Hepatocyte (in vitro differentiated cells): ENCODE results near the gene ATP1A4. TPM values are rescaled to one million over a fixed set of nuclear protein-coding genes. Genes with fewer than 3 reads are reported as not detected.

Experiments used
- DNase-seq: peaks from one replicate; pipeline ENCODE4 v3.0.0-alpha.2; 2016; ENCODE audit warnings: low spot score
- H2AFZ ChIP-seq: fragments of 200-600 bp; sonication (generic); 2 replicates; pipeline ENCODE4 v1.6.0; 2016; ENCODE audit warnings: antibody characterized with exemption, mild to moderate bottlenecking
- H3K27ac ChIP-seq: fragments of 200-600 bp; sonication (generic); 2 replicates; pipeline ENCODE4 v1.5.1; 2016; ENCODE audit warnings: mild to moderate bottlenecking
- H3K27me3 ChIP-seq: fragments of 200-600 bp; sonication (generic); 2 replicates; pipeline ENCODE4 v1.6.1; 2016
- H3K36me3 ChIP-seq: fragments of 200-600 bp; sonication (generic); replicated peaks from 2 replicates; pipeline ENCODE4 v1.5.1; 2016; ENCODE audit warnings: low read depth; ENCODE audit not compliant: insufficient read depth
- H3K4me1 ChIP-seq: fragments of 200-600 bp; sonication (generic); 2 replicates; pipeline ENCODE4 v1.5.1; 2016; ENCODE audit warnings: mild to moderate bottlenecking, moderate library complexity; ENCODE audit not compliant: insufficient read depth
- H3K4me2 ChIP-seq: fragments of 200-600 bp; sonication (generic); 2 replicates; pipeline ENCODE4 v1.6.0; 2016
- H3K4me3 ChIP-seq: fragments of 200-600 bp; sonication (generic); 2 replicates; pipeline ENCODE4 v1.5.1; 2016; ENCODE audit warnings: mild to moderate bottlenecking
- H3K79me2 ChIP-seq: fragments of 200-600 bp; sonication (generic); 2 replicates; pipeline ENCODE4 v1.6.0; 2017; ENCODE audit warnings: mild to moderate bottlenecking
- H3K9me2 ChIP-seq: fragments of 200-600 bp; sonication (generic); replicated peaks from 2 replicates; pipeline ENCODE4 v1.6.0; 2017; ENCODE audit warnings: mild to moderate bottlenecking; ENCODE audit not compliant: insufficient read depth
- H3K9me3 ChIP-seq: fragments of 200-600 bp; sonication (generic); 2 replicates; pipeline ENCODE4 v1.5.1; 2016; ENCODE audit warnings: low read depth, mild to moderate bottlenecking
- H4K20me1 ChIP-seq: fragments of 200-600 bp; sonication (generic); 2 replicates; pipeline ENCODE4 v1.6.0; 2016; ENCODE audit warnings: mild to moderate bottlenecking; ENCODE audit not compliant: insufficient read depth, poor library complexity, severe bottlenecking
- EZH2 ChIP-seq: fragments of 200-600 bp; sonication (generic); IDR thresholded peaks from 2 replicates; pipeline ENCODE4 v1.6.1; 2016; ENCODE audit warnings: antibody characterized with exemption, mild to moderate bottlenecking, borderline replicate concordance
- EZH2phosphoT487 ChIP-seq: fragments of 200-600 bp; sonication (generic); IDR thresholded peaks from one replicate; pipeline ENCODE4 v1.6.1; 2018; ENCODE audit warnings: antibody characterized with exemption, mild to moderate bottlenecking, low read depth, moderate library complexity; ENCODE audit not compliant: unreplicated experiment, severe bottlenecking
- WGBS: methylation state at CpG from one replicate; pipeline ENCODE4 v1.1.6; 2016; ENCODE audit warnings: low lambda C conversion rate; ENCODE audit errors: missing lambda C conversion rate; 5-methylcytosine and 5-hydroxymethylcytosine counted together
- polyA plus RNA-seq: library from polyadenylated mRNA; unstranded; fragments of >200 nt; fragmentation: Nextera tagmentation; extraction: Ambion mirVana; gene quantifications from 2 replicates; pipeline ENCODE4 v1.2.1, GENCODE V29; 2016
- total RNA-seq: library from RNA; depleted of rRNA; stranded (reverse); fragments of >200 nt; gene quantifications from 2 replicates; pipeline ENCODE4 v1.2.3, GENCODE V29; 2014
- TF ChIP-seq, protein P1 (sequence below): fragments of 200-600 bp; sonication (generic); IDR thresholded peaks from 2 replicates; pipeline ENCODE4 v1.5.1; 2016; ENCODE audit warnings: antibody characterized with exemption, mild to moderate bottlenecking; ENCODE audit not compliant: poor library complexity

Gene ATP1A4
- total and polyA plus RNA-seq, 2 experiments from 2014 or later, result 0.45 to 4.4 TPM

DNA sequence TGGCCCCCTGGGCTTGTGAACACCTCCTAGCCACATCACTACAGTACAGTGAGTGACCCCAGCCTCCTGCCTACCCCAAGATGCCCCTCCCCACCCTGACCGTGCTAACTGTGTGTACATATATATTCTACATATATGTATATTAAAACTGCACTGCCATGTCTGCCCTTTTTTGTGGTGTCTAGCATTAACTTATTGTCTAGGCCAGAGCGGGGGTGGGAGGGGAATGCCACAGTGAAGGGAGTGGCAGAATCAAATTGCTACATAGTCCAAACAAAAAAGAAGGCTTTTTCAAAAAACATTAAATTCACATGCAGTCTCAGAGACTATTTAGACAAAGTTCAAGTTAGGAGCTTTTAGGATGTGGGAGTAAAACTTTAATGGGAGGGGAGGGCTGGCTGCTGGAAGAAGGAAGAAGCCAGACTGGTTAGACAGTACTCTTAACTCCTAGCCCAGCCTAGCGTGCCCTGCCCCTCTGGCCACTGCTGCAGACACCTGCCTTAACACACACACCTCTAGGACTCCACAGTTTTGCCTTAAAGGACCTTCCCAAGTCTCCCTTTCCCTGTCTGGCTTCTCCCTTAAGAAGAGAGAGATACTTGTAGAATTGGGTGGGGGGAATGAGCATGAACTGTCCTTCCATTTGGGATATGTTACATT is 63.2 kb downstream of the ATP1A4 start:
- H3K27ac ChIP-seq, result no peak overlapping the region
- DNase-seq, result no peak
- H3K27me3 ChIP-seq, result no peaks in the 10 kb centered on the region
- H3K4me3 ChIP-seq, result no peak overlapping the region
- H3K9me2 ChIP-seq, result no peaks in the 10 kb centered on the region
- WGBS, result 86% methylated on average over 3 of the region's 3 CpGs
- peaks cover 15% of the 10 kb centered on the region for H3K4me1 ChIP-seq
- no peak overlapping the region for H3K4me2 ChIP-seq
- H4K20me1 ChIP-seq, result peaks cover 6% of the 10 kb centered on the region
- H3K36me3 ChIP-seq, result peaks cover 4% of the 10 kb centered on the region
- TF ChIP-seq, protein P1, sequence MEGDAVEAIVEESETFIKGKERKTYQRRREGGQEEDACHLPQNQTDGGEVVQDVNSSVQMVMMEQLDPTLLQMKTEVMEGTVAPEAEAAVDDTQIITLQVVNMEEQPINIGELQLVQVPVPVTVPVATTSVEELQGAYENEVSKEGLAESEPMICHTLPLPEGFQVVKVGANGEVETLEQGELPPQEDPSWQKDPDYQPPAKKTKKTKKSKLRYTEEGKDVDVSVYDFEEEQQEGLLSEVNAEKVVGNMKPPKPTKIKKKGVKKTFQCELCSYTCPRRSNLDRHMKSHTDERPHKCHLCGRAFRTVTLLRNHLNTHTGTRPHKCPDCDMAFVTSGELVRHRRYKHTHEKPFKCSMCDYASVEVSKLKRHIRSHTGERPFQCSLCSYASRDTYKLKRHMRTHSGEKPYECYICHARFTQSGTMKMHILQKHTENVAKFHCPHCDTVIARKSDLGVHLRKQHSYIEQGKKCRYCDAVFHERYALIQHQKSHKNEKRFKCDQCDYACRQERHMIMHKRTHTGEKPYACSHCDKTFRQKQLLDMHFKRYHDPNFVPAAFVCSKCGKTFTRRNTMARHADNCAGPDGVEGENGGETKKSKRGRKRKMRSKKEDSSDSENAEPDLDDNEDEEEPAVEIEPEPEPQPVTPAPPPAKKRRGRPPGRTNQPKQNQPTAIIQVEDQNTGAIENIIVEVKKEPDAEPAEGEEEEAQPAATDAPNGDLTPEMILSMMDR, result no peak
- TF ChIP-seq EZH2phosphoT487 (no peak), EZH2 (no peak)
- H3K79me2 ChIP-seq, result peaks cover 7% of the 10 kb centered on the region
- H3K9me3 ChIP-seq, result no peaks in the 10 kb centered on the region
- no peak overlapping the region for H2AFZ ChIP-seq

DNA sequence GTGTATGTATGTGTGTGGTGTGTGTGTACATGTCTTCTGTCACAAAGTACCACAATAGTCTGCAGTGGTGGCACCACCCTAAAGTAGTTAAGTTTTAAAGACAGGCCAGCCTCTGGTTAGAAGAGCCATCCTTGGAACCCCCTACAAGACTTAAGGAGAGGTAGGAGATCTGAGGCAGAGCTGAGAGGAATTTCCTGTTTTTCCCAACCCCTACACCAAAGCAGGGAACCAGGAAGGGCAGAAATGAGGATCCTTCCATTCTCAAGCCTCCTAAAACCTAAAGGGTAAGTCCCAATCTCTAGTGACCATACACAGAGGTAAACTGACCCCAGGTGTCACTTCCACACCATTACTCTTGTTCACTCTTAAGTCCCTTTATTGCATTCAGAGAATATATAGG is 64.9 kb downstream of the ATP1A4 start:
- no peaks in the 10 kb centered on the region for H4K20me1 ChIP-seq

DNA sequence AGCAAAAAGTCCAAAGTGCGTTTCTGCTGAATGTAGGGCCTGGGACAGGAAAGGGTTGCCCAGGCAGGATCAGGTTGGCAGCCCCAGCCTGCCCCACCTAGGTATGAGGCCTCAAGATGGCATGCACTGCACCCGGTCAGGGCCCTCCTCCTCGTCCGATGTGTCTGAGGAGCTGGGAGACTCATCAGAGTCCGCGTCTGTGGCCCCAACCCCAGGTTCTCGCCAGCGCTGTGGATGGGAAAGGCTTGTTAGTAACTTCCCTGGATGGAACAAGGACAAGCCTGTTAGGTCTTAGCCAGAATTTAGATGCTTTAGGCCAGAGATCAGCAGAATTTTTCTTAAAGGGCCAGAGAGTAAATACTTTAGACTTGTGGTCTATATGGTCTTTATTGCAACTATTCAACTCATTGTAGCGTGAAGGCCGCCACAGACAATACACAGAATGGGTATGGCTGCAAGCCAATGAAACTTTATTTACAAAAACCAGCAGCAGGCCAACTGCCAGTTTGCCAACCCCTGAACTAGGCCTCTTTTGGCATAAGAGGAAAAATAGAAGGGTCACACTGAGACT is 66.2 kb downstream of the ATP1A4 start:
- H3K27ac ChIP-seq, result peak overlapping the region; percentile 59
- 82% methylated on average over 10 of the region's 10 CpGs for WGBS
- no peak for TF ChIP-seq EZH2
- TF ChIP-seq EZH2phosphoT487, result no peak
- TF ChIP-seq, protein P1, result no peak
- H3K27me3 ChIP-seq, result no peaks in the 10 kb centered on the region
- peaks cover 11% of the 10 kb centered on the region for H3K4me1 ChIP-seq
- no peak for DNase-seq
- no peaks in the 10 kb centered on the region for H3K79me2 ChIP-seq
- H3K36me3 ChIP-seq, result peaks cover 4% of the 10 kb centered on the region
- no peaks in the 10 kb centered on the region for H3K9me3 ChIP-seq
- H3K4me3 ChIP-seq, result no peak overlapping the region
- no peak overlapping the region for H2AFZ ChIP-seq
- H4K20me1 ChIP-seq, result no peaks in the 10 kb centered on the region
- H3K9me2 ChIP-seq, result no peaks in the 10 kb centered on the region
- no peak overlapping the region for H3K4me2 ChIP-seq

More for the DNA sequence above, 64.9 kb downstream of the ATP1A4 start:
- H3K4me2 ChIP-seq, result no peak overlapping the region
- H3K4me1 ChIP-seq, result peaks cover 11% of the 10 kb centered on the region
- H3K27ac ChIP-seq, result no peak overlapping the region
- H3K4me3 ChIP-seq, result no peak overlapping the region
- peaks cover 4% of the 10 kb centered on the region for H3K36me3 ChIP-seq
- no peak overlapping the region for H2AFZ ChIP-seq
- H3K27me3 ChIP-seq, result no peaks in the 10 kb centered on the region
- H3K9me2 ChIP-seq, result no peaks in the 10 kb centered on the region
- no peaks in the 10 kb centered on the region for H3K79me2 ChIP-seq
- no peak for DNase-seq
- H3K9me3 ChIP-seq, result no peaks in the 10 kb centered on the region
- TF ChIP-seq EZH2, result no peak
- no peak for TF ChIP-seq EZH2phosphoT487
- TF ChIP-seq, protein P1, result no peak
